CD4-positive, alpha-beta T cell treated with Interleukin-1 beta for 1 hour (primary cell): ENCODE results near the gene PGRMC2.

Experiments
- DNase-seq, 2 donors: peaks; one replicate each; pipeline ENCODE4 v3.0.0-alpha.2; 2020 to 2022

The PGRMC2 gene, protein sequence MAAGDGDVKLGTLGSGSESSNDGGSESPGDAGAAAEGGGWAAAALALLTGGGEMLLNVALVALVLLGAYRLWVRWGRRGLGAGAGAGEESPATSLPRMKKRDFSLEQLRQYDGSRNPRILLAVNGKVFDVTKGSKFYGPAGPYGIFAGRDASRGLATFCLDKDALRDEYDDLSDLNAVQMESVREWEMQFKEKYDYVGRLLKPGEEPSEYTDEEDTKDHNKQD

DNA sequence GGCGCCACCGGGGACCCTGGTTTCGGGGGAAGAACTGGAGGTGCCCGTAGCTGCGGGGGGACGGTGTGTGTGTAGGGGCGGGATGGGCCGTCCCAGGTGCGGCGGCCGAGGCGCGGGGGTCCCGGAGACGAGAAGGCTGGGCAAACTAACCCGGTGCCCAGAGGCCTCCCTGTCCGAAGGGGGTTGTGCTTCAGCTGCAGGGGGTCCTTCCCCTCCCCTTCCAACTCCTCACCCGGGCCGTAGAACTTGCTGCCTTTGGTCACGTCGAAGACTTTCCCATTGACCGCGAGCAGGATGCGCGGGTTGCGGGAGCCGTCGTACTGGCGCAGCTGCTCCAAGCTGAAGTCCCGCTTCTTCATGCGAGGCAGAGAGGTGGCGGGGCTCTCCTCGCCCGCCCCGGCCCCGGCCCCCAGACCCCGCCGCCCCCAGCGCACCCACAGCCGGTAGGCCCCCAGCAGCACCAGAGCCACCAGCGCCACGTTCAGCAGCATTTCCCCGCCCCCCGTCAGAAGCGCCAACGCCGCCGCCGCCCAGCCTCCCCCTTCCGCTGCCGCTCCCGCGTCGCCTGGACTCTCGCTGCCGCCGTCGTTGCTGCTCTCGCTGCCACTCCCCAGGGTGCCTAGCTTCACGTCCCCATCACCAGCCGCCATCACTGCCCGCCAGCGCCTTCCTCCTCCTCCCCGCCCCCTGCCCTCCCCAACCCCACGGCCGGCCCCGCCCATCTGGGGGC is at the start of gene PGRMC2:
Gene PGRMC2, minus strand, starts transcription at position 673 of the 730 bp plus-strand sequence. Its CDS starts 23 bp downstream, at position 650.
- peak in 1 of 2 donors; percentile 3 for DNase-seq

DNA sequence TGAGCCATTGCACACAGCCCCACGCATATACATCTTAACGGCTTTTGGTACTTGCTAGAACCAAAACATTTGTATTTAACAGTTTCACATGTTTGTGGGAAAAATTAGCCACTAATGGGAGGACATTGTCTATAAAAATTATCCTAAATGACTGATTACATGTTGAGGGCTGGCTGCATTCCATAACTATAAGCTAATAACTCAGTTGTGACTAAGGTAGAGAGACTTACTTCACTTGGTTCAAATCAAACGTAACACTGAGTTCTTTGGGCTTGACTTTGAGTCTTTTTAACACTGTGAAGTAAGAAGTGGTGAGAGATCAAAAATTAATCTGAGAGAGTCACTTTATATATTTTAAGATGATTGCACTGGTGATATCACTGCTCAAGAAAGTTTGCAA is 47.9 kb upstream of the PGRMC2 start:
- DNase-seq, result no peak

- no peak for DNase-seq
These were observed 46.6 kb upstream of the PGRMC2 start for GRCh38 chr4:128334256-128334655.

DNA sequence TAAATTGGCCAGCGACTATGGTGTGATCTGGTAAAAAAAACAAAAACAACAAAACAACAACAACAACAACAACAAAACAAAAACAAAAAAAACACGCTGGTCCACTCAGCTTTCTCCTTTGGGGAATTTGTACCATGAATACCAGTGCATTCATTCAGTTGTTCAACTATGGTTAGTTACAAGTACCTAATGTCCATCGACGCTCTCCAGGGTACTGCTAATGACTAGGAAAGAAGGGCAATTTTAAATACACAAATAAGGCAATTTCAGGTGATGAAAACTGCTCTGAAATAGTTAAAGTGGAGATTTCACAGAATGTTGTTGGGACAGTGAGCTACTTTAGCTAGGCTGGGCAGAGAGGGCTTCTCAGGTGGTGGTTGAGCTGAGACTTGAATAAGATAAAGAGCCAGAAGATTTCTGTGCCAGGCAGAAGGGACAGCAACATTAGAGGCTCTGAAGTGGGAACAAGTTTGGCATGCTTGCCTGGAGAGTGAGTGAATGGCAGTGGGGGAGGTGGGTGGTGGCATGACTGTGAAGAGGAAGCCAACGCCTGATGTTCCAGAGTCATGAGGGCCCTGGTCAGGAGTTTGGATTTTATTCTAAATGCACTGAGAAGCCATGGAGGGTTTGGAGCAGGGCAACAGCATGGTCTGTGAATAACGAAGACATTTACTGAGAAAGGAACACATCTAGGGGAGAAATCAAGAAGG is 45.9 kb upstream of the PGRMC2 start:
- no peak for DNase-seq

GRCh38 chr4:128332081-128332480 is 44.5 kb upstream of the PGRMC2 start:
- no peak for DNase-seq

DNA sequence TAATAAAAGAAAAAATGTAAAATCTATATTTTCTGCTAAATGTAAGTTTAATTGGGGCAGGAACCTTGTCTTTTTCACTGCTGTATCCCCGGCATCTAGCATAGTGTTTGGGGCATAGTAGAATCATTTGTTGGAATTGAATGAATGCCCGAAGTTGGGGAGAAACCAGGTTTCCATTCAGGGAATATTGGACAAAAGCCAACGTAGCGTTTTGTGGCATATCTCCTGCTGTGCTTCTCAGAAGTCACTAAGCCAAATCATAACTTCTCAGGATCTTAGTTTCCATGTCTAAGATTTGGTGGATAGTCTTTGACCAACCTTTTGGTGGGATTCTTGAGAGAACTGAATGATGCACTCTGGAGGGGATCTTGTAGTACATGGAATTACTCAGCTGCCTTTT is 42.0 kb upstream of the PGRMC2 start:
- DNase-seq, result no peak

GRCh38 chr4:128328106-128328505 is 40.5 kb upstream of the PGRMC2 start:
- DNase-seq, result no peak

- DNase-seq, result no peak
These were observed 35.8 kb upstream of the PGRMC2 start for GRCh38 chr4:128323401-128323800.

DNA sequence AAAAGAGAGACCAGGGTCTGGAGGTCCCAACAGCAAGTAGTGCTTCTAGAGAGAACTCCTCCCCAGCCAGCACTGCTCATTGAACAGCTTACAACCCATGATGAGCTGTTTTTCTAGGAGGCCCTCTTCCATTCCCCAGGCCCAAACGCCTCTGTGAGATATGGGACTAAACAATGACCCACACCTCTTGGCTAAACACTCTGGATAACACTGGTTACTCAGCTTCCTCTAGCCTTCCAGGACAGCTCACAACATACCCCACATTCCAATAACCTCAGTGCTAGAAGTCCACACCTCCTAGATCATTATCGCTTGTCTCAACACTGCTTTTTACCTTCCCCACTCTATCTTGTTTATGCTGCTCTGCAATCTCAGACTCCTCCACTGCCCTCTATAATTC is 35.4 kb upstream of the PGRMC2 start:
- DNase-seq, result no peak

DNA sequence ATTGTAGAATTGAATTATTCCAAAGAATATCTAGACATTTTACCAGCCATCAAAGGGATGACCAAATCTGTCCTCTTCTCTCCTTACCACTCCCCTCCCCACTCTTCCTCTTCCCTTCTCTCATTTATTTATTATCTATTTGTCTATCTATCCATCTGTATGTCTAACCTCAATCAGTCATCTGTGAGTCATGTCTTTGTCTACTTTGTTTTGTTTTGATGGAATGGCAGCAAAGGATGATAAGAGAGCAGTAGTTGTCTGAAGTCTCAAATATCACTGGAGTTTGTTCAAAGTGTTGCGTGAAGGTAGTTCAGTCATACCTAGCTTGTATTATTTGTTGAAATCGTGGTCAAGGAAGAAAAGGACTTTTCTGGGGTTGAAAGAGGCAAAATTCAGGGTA is 34.7 kb upstream of the PGRMC2 start:
- DNase-seq, result no peak

DNA sequence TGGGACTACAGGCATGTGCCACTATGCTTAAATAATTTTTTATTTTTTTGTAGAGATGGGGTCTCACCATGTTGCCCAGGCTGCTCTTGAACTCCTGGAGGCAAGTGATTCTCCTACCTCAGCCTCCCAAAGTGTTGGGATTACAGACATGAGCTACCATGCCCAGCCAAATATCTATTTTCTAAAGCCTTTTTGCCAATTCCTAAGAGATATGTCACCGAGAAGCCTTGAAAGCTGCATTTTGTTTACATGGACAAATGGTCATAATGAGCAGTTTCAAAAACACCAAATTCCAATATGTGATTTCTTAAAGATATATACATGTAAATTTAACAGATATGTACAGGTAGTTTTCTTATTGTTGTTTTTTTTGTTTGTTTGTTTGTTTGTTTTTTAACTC is 33.0 kb upstream of the PGRMC2 start:
- DNase-seq, result no peak

DNA sequence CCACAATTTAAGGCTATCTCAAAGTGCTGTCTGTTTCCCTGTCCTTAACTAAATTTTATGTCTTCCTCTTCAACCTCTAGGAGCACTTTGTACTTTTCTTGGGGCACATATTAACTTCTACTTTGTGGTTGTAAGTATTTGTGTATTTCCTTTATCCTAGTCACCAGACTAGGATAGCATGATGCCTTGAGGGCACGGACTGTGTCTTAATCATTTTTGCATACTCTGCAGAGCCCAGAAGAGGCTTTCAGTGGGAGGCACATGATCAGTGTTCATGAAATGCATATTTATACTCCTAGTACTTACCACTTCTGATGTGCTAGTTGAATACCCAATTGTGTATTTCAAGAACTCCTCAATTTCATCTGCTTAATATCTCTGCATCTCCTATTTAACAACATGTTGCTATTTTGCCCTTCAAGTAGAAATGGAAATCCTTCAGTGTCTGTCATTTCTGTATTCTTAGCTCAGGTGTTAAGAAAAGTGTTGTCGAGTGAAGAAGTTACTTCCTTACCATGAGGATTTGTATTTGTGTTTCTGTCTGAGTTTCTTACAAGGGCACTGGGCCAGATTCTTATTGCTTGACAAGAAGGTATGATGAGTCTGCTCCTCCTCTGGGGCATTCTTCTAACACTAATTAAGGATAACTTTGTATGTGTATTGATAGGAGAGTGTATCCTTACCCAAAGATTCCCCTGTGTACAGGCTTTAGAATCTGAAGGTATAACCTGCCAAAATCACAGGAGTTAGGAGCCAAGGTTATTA is 28.3 kb upstream of the PGRMC2 start:
- DNase-seq, result no peak

DNA sequence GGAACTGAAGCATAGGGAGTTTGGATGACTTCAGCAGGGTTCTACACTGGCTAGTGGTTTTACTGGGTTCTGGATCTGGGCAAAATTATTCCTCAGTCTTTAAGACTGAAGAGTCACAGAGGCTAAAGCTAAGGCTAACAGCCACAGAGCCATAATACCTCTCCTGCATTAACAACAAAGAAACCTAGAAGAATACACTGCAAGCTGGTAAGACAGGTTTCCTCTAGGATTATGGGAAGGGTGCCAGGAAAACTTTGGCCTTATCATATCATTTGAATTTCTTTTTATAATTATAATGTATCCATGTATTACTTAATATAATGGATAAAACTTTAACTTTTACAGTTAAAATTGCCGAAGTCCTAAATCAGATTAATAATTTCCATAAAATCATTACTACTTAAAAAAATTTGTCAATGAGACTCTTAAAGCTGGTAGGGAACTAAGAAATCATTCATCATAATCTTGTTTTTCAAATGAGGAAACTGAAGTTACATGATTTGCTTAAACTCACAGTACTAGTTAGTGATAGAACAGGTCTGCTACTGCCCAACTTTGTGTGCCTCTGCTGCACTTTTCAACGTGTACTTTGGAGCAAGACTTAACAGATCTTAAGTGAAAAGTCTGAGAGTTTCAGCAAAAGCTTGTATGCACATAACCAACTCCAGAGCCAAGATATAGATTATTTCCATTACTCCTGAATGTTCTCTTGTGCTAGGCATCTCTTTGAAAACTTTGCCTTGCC is 24.2 kb upstream of the PGRMC2 start:
- DNase-seq, result no peak

- no peak for DNase-seq
These were observed 22.7 kb upstream of the PGRMC2 start for GRCh38 chr4:128310266-128310697.

DNA sequence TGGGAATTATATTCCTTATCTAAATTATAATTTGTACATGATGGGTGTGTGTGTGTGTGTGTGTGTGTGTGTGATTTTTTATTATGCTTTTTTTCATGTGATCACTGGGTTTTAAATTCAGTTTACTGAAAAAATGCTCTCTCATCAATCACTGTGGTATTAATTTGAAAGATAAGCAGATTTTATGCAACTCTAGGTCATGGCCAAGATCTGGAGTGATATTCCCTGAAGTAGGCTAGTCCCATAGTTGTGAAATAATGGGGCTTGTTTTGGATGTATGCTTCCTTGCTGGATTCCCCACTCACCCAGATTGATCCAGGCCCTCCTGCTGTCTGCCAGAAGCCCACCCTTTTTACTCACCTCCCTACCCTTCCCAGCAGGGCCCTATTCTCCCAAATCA is 22.0 kb upstream of the PGRMC2 start:
- no peak for DNase-seq

- no peak for DNase-seq
These were observed 21.4 kb upstream of the PGRMC2 start for GRCh38 chr4:128308986-128309385.

DNA sequence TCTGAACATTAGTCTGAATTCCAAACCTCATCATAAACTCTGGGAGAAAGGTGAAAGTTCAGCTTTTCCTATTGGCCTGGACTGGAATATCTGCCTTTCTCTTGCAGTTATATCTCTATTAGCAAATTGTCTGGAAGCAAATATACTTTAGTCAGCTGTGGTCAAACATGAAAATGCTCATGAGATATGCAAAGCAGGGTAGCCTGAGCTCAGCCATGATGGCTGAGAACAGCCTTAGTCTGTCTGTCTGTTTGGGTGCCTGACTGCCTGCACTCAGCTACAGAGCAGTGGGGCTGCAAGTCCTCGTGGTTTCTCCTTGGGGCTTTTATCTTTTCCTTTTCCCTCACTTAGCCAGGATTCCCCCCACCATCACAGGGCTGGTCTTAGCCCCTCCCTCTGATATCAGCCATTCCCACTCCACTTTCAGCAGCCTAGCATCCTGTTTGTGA is 19.5 kb upstream of the PGRMC2 start:
- DNase-seq, result no peak

DNA sequence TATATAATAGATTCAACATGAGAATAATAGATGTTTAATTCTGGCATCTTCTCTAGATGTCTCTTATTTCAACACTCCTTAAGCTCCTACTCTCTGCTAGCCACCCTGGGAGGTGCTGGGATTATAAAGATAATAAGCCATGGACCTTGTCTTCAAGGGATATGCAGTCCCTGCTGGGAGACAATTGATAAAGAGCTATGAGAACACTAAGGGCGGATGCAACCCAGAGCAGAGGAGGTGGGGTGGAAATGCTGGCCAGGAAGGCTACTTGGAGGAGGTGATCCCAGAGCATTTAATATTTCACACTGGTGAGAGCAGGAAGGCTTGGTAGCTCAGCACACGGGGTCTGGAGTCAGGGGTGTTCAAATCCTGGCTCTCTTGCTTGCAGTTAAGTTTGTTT is 18.3 kb upstream of the PGRMC2 start:
- DNase-seq, result no peak

GRCh38 chr4:128303986-128304385 is 16.4 kb upstream of the PGRMC2 start:
- no peak for DNase-seq

GRCh38 chr4:128303405-128303785 is 15.8 kb upstream of the PGRMC2 start:
- DNase-seq, result no peak

- no peak for DNase-seq
These were observed 14.4 kb upstream of the PGRMC2 start for GRCh38 chr4:128301979-128302378.

DNA sequence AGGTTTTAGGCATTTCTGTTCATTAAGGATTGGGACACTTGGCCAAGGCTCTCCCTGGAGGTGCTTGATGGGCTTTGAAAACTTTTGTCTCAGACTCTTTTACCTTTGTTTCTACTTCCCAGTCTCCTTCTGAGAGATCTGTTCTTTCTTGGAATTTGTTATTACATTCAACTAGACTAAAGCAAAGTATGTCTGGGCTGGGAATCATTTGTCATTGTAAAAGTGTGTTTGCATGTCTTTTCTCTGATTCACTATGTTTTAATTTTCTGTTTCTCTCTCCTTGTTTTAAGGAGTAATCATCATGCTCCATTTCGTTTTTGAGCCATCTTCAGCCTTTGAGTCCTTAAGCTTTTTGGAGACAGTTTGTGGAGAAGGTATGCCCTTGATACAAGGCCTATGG is 12.2 kb upstream of the PGRMC2 start:
- no peak for DNase-seq

DNA sequence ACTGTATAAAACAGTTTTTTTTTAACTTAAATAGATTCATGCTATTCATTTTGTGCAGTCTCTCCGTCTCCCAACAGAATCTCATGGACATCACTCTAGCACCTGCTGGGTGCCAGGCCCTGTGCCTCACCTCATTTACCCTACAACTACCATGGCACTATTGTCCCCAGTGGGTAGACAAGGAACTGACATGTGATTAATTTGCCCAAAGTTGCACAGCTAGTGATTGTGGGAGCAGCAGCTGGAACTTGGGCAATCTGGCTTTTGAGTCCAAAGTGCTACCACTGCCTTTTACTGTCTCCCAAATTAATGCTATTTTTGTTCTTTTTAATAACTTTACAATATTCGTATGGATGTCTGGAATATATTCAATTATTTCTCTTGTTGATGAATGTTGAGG is 11.2 kb upstream of the PGRMC2 start:
- DNase-seq, result no peak
